CD14-positive monocyte (primary cell): ENCODE measurements around the gene VWA7. TPM values are rescaled to one million over a fixed set of nuclear protein-coding genes. Genes with fewer than 3 reads are reported as not detected.
"Not testable (repeated sequence)": the region's sequence is repeated elsewhere in the genome, so short reads cannot be mapped to it uniquely, and the experiment has no call there.

Source experiments
- DNase-seq, 3 donors: peaks; one replicate each; pipeline ENCODE4 v3.0.0-alpha.2; 2011 to 2022
- H2AFZ ChIP-seq: 2 replicates; pipeline ENCODE4 v1.6.0; 2012; ENCODE audit warnings: mild to moderate bottlenecking, low read depth, low read length, inconsistent platforms; ENCODE audit not compliant: insufficient read depth, poor library complexity, severe bottlenecking
- H3K27ac ChIP-seq, 2 donors: 1 replicate in 1 of 2; 2 replicates in 1 of 2; pipeline ENCODE4 v1.5.1; 2012 to 2013; ENCODE audit warnings: low read length in 2 of 2, control low read depth in 1 of 2, inconsistent platforms in 1 of 2, low read depth in 1 of 2, mild to moderate bottlenecking in 1 of 2
- H3K27me3 ChIP-seq, 2 donors: one replicate each; pipeline versions ENCODE4 v1.6.0 to v1.6.1; 2011 to 2013; ENCODE audit warnings: low read length in 2 of 2; ENCODE audit not compliant: control insufficient read depth in 2 of 2, insufficient read depth in 2 of 2
- H3K36me3 ChIP-seq, 2 donors: replicated peaks in 1 of 2; 1 replicate in 1 of 2; 2 replicates in 1 of 2; pipeline versions ENCODE4 v1.5.1 to v1.6.1; 2012 to 2013; ENCODE audit warnings: low read length in 2 of 2, control low read depth in 1 of 2, inconsistent platforms in 1 of 2, mild to moderate bottlenecking in 1 of 2; ENCODE audit not compliant: insufficient read depth in 2 of 2, control insufficient read depth in 1 of 2
- H3K4me1 ChIP-seq, 2 donors: 1 replicate in 1 of 2; 2 replicates in 1 of 2; pipeline versions ENCODE4 v1.5.1 to v1.6.1; 2012 to 2013; ENCODE audit warnings: low read length in 2 of 2, control low read depth in 1 of 2, inconsistent platforms in 1 of 2, mild to moderate bottlenecking in 1 of 2, moderate library complexity in 1 of 2; ENCODE audit not compliant: insufficient read depth in 2 of 2, control insufficient read depth in 1 of 2
- H3K4me2 ChIP-seq: replicated peaks from 2 replicates; pipeline ENCODE3; 2012; ENCODE audit warnings: low read length, moderate library complexity, mild to moderate bottlenecking; ENCODE audit not compliant: poor library complexity, severe bottlenecking; ENCODE audit errors: extremely low read depth
- H3K4me3 ChIP-seq, 3 experiments: fragments of 200-600 bp in 1 of 3; sonication (generic) in 1 of 3; replicated peaks in 1 of 3; 1 replicate in 2 of 3; 2 replicates in 1 of 3; pipeline ENCODE4 v1.5.1; 2011 to 2013; ENCODE audit warnings: low read length in 3 of 3, mild to moderate bottlenecking in 3 of 3, control low read depth in 2 of 3, low read depth in 2 of 3, inconsistent platforms in 1 of 3, moderate library complexity in 1 of 3
- H3K79me2 ChIP-seq: 2 replicates; pipeline ENCODE4 v1.6.0; 2012; ENCODE audit warnings: mild to moderate bottlenecking, control low read depth, inconsistent platforms, low read length, moderate library complexity; ENCODE audit not compliant: insufficient read depth
- H3K9ac ChIP-seq: 2 replicates; pipeline ENCODE4 v1.6.0; 2017; ENCODE audit warnings: low read length, mild to moderate bottlenecking; ENCODE audit not compliant: insufficient read depth, poor library complexity, severe bottlenecking
- H3K9me3 ChIP-seq, 2 donors: replicated peaks in 1 of 2; 1 replicate in 1 of 2; 2 replicates in 1 of 2; pipeline versions ENCODE4 v1.5.1 to v1.6.1; 2012 to 2013; ENCODE audit warnings: low read length in 2 of 2, control low read depth in 1 of 2; ENCODE audit not compliant: control insufficient read depth in 1 of 2, insufficient read depth in 1 of 2
- H4K20me1 ChIP-seq: 2 replicates; pipeline ENCODE4 v1.6.0; 2012; ENCODE audit warnings: mild to moderate bottlenecking, low read length, control low read depth, moderate library complexity; ENCODE audit not compliant: insufficient read depth
- H3K27ac Mint-ChIP-seq, 7 donors: one replicate each; pipeline ENCODE4 v1.8.0; 2020; ENCODE audit warnings: mild to moderate bottlenecking in 7 of 7, mixed read lengths in 7 of 7, moderate library complexity in 6 of 7, inconsistent platforms in 2 of 7
- H3K27me3 Mint-ChIP-seq, 3 donors: one replicate each; pipeline ENCODE4 v1.8.0; 2021 to 2022; ENCODE audit warnings: low read depth in 3 of 3, mild to moderate bottlenecking in 3 of 3, mixed read lengths in 3 of 3, moderate library complexity in 3 of 3, inconsistent platforms in 1 of 3
- H3K36me3 Mint-ChIP-seq, 2 donors: one replicate each; pipeline ENCODE4 v1.8.0; 2020; ENCODE audit warnings: mixed read lengths in 2 of 2, inconsistent platforms in 1 of 2, mild to moderate bottlenecking in 1 of 2
- H3K4me1 Mint-ChIP-seq: one replicate; pipeline ENCODE4 v1.8.0; 2020; ENCODE audit warnings: mild to moderate bottlenecking, mixed read lengths
- H3K4me3 Mint-ChIP-seq, 2 donors: one replicate each; pipeline ENCODE4 v1.8.0; 2020; ENCODE audit warnings: mild to moderate bottlenecking in 2 of 2, mixed read lengths in 2 of 2, moderate library complexity in 1 of 2
- H3K9me3 Mint-ChIP-seq, 7 donors: one replicate each; pipeline ENCODE4 v1.8.0; 2020 to 2022; ENCODE audit warnings: mixed read lengths in 7 of 7, mild to moderate bottlenecking in 6 of 7, moderate library complexity in 6 of 7, inconsistent platforms in 2 of 7
- WGBS: methylation state at CpG from one replicate; pipeline ENCODE4 v1.1.5; 2013; ENCODE audit warnings: missing lambda C conversion rate; ENCODE audit not compliant: insufficient coverage; 5-methylcytosine and 5-hydroxymethylcytosine counted together
- intact Hi-C, 2 donors: fragments of 100-400 bp; cut with micrococcal nuclease; formaldehyde crosslinking; loops; one replicate each; pipeline versions ENCODE4 v1.15.0 to v1.15.1; 2023
- polyA plus RNA-seq, 3 donors: library from polyadenylated mRNA; depleted of rRNA in 1 of 3; unstranded in 2 of 3; stranded (reverse) in 1 of 3; fragments of 300-500 nt in 2 of 3; fragments of >200 nt in 1 of 3; fragmentation: Illumina TruSeq in 2 of 3; gene quantifications; 1 replicate in 2 of 3; 2 replicates in 1 of 3; pipeline ENCODE4 v1.2.3, GENCODE V29; 2012 to 2021
- TF ChIP-seq, protein P1 (sequence below): fragments of 200-600 bp; IDR thresholded peaks from one replicate; pipeline ENCODE4 v1.8.0; 2022; ENCODE audit warnings: antibody characterized with exemption, mild to moderate bottlenecking

VWA7 gene
- polyA plus RNA-seq, 3 donors, result 0.57 TPM; not detected in 2

DNA sequence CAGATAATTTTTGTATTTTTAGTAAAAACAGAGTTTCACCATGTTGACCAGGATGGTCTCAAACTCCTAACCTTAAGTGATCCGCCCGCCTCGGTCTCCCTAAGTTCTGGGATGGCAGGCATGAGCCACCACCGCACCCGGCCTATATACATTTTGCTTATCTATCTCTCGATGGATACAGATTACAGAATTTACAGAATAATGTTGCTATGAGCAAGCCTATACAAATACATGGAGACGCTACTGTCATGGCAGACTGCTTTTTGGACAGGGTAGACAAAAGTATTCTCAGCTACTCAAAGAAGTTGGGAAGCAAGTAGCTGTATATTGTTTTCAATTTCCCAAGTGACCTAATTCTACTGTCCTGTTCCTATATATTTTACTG, 36.3 kb upstream of the VWA7 start:
- H3K4me2 ChIP-seq, result peak overlapping the region; percentile 95

DNA sequence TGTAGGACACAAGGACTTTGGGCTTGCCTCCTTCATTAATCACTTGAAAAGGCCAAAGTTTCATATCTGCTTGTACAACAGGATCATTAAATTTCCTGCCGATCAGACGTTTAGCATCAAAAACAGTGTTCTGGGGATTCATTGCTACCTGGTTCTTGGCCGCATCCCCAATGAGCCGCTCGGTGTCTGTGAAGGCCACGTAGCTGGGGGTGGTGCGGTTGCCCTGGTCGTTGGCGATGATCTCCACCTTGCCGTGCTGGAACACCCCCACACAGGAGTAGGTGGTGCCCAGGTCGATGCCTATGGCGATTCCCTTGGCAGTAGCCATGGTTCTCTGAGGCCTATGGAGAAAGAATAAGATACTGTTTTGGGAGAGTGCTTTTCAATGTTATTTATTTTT, 34.5 kb upstream of the VWA7 start:
- H3K27ac Mint-ChIP-seq, result peak overlapping the region in 1 of 7 donors; percentile 68
- peaks cover 23% of the 10 kb centered on the region for H3K4me1 Mint-ChIP-seq
- 99% methylated on average over 10 of the region's 12 CpGs for WGBS
- no peaks in the 10 kb centered on the region for H3K9me3 Mint-ChIP-seq
- Histone ChIP-seq H3K36me3 (peaks cover 11 to 23% of the 10 kb centered on the region in 2 donors), H3K27ac (no peak overlapping the region), H3K9ac (no peak overlapping the region), H3K4me1 (peaks cover 22 to 28% of the 10 kb centered on the region in 2 donors), H3K27me3 (no peaks in the 10 kb centered on the region), H3K4me2 (no peak overlapping the region), H4K20me1 (no peaks in the 10 kb centered on the region), H3K4me3 (no peak overlapping the region), H3K79me2 (peaks cover 22% of the 10 kb centered on the region), H3K9me3 (no peaks in the 10 kb centered on the region), H2AFZ (no peak overlapping the region)
- intact Hi-C loops, result no loop called here
- peaks cover 0 to 2% (median 0%) of the 10 kb centered on the region in 3 donors for H3K27me3 Mint-ChIP-seq
- TF ChIP-seq, protein P1, sequence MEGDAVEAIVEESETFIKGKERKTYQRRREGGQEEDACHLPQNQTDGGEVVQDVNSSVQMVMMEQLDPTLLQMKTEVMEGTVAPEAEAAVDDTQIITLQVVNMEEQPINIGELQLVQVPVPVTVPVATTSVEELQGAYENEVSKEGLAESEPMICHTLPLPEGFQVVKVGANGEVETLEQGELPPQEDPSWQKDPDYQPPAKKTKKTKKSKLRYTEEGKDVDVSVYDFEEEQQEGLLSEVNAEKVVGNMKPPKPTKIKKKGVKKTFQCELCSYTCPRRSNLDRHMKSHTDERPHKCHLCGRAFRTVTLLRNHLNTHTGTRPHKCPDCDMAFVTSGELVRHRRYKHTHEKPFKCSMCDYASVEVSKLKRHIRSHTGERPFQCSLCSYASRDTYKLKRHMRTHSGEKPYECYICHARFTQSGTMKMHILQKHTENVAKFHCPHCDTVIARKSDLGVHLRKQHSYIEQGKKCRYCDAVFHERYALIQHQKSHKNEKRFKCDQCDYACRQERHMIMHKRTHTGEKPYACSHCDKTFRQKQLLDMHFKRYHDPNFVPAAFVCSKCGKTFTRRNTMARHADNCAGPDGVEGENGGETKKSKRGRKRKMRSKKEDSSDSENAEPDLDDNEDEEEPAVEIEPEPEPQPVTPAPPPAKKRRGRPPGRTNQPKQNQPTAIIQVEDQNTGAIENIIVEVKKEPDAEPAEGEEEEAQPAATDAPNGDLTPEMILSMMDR, result no peak
- DNase-seq, result no peak
- no peak overlapping the region for H3K4me3 Mint-ChIP-seq
- peaks cover 20 to 37% of the 10 kb centered on the region in 2 donors for H3K36me3 Mint-ChIP-seq

More for the DNA sequence above, 36.3 kb upstream of the VWA7 start:
- Histone ChIP-seq H3K27me3 (no peaks in the 10 kb centered on the region), H3K36me3 (peaks cover 11 to 23% of the 10 kb centered on the region in 2 donors), H2AFZ (peak overlapping the region; percentile 53), H3K27ac (peak overlapping the region; percentile 55 to 58), H3K9me3 (no peaks in the 10 kb centered on the region), H4K20me1 (no peaks in the 10 kb centered on the region), H3K4me3 (peak overlapping the region in 1 of 3 experiments; percentile 94), H3K9ac (peak overlapping the region; percentile 40), H3K4me1 (peaks cover 24 to 36% of the 10 kb centered on the region in 2 donors), H3K79me2 (peaks cover 36% of the 10 kb centered on the region)
- Mint-ChIP-seq H3K9me3 (no peaks in the 10 kb centered on the region), H3K27ac (peak overlapping the region; percentile 85 to 96 (median 92)), H3K4me3 (no peak overlapping the region), H3K36me3 (peaks cover 20 to 38% of the 10 kb centered on the region in 2 donors), H3K4me1 (peaks cover 31% of the 10 kb centered on the region), H3K27me3 (peaks cover 0 to 2% (median 0%) of the 10 kb centered on the region in 3 donors)
- DNase-seq, result no peak
- 93% methylated on average over 3 of the region's 7 CpGs for WGBS
- TF ChIP-seq, protein P1, result no peak
- intact Hi-C loops, result no loop called here

DNA sequence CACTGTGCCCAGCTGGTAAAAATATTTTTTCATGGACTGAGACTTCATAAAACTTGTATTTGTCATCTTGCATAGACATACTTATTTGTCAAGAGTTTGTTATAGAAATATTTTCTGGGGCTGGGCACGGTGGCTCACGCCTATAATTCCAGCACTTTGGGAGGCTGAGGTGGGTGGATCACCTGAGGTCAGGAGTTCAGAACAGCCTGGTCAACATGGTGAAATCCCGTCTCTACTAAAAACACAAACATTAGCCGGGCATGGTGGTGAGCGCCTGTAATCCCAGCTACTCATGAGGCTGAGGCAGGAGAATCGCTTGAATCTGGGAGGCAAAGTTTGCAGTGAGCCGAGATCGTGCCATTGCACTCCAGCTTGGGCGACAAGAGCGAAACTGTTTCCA, 31.5 kb upstream of the VWA7 start:
- Mint-ChIP-seq H3K4me1 (peaks cover 24% of the 10 kb centered on the region), H3K36me3 (peaks cover 20 to 37% of the 10 kb centered on the region in 2 donors)
- H2AFZ ChIP-seq, H4K20me1 ChIP-seq, intact Hi-C loops, H3K4me2 ChIP-seq, H3K27me3 ChIP-seq, H3K9ac ChIP-seq, H3K4me3 ChIP-seq, H3K27ac Mint-ChIP-seq, H3K4me3 Mint-ChIP-seq, H3K27me3 Mint-ChIP-seq, H3K9me3 ChIP-seq, H3K27ac ChIP-seq, DNase-seq, H3K9me3 Mint-ChIP-seq: not testable (repeated sequence)
- H3K79me2 ChIP-seq, result peaks cover 32% of the 10 kb centered on the region
- H3K36me3 ChIP-seq, result peaks cover 11 to 23% of the 10 kb centered on the region in 2 donors
- H3K4me1 ChIP-seq, result peaks cover 25 to 30% of the 10 kb centered on the region in 2 donors
- WGBS, result 100% methylated on average over 2 of the region's 10 CpGs
